ENCODE data around the gene EFEMP2.

GRCh38 chr11:65867284-65868071 lies 5.1 kb downstream of the EFEMP2 start:
- TF ChIP-seq, protein P1, sequence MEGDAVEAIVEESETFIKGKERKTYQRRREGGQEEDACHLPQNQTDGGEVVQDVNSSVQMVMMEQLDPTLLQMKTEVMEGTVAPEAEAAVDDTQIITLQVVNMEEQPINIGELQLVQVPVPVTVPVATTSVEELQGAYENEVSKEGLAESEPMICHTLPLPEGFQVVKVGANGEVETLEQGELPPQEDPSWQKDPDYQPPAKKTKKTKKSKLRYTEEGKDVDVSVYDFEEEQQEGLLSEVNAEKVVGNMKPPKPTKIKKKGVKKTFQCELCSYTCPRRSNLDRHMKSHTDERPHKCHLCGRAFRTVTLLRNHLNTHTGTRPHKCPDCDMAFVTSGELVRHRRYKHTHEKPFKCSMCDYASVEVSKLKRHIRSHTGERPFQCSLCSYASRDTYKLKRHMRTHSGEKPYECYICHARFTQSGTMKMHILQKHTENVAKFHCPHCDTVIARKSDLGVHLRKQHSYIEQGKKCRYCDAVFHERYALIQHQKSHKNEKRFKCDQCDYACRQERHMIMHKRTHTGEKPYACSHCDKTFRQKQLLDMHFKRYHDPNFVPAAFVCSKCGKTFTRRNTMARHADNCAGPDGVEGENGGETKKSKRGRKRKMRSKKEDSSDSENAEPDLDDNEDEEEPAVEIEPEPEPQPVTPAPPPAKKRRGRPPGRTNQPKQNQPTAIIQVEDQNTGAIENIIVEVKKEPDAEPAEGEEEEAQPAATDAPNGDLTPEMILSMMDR (IDR thresholded peaks at IDR 0.05; ENCODE audit: insufficient read depth, low read length, poor library complexity, severe bottlenecking): no peak
- no peak for TF ChIP-seq EZH2phosphoT487 (conservative IDR thresholded peaks at IDR 0.05; ENCODE audit: low read length)
